GM19372 (cell line): ENCODE measurements around the gene MACO1.

Experiments
- ATAC-seq: cut with Tn5 transposase; IDR thresholded peaks from one replicate; pipeline ENCODE4 v1.9.1; 2021; ENCODE audit warnings: mild to moderate bottlenecking, low read depth, moderate library complexity; ENCODE audit not compliant: unreplicated experiment

Gene MACO1

GRCh38 chr1:25520446-25521061 lies 89.9 kb downstream of the MACO1 start:
- no peak for ATAC-seq

DNA sequence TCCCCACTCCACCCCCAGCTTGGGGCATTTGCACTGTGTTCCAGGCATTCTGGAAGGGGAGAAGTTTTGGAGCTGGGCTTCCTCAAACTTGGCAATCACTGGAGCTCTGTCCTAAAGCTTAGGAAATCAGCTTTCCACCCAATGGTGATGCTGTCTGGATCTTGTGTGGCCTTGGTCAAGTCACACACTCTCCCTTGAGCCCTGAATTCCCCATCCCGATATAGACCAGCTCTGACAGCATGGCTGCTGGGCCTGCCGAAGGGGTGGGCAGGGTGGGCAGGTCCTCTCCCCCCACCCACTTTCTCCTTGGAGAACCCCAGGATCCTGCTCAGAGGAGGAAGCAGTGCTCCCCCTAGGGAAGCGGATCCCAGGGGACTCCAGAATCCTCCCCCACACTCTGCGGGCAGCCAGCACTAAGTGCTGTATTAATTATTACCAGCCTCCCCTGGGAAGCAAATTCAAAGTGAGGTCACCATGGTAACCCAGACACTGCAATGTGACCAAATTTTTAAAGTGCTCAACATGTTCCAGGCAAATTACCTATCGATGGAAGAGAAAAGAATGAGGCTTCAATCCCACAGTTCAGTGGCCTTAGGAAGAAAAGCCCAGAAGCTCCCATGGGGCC lies 91.4 kb downstream of the MACO1 start:
- ATAC-seq: no peak

GRCh38 chr1:25523542-25523941 lies 92.8 kb downstream of the MACO1 start:
- no peak for ATAC-seq

DNA sequence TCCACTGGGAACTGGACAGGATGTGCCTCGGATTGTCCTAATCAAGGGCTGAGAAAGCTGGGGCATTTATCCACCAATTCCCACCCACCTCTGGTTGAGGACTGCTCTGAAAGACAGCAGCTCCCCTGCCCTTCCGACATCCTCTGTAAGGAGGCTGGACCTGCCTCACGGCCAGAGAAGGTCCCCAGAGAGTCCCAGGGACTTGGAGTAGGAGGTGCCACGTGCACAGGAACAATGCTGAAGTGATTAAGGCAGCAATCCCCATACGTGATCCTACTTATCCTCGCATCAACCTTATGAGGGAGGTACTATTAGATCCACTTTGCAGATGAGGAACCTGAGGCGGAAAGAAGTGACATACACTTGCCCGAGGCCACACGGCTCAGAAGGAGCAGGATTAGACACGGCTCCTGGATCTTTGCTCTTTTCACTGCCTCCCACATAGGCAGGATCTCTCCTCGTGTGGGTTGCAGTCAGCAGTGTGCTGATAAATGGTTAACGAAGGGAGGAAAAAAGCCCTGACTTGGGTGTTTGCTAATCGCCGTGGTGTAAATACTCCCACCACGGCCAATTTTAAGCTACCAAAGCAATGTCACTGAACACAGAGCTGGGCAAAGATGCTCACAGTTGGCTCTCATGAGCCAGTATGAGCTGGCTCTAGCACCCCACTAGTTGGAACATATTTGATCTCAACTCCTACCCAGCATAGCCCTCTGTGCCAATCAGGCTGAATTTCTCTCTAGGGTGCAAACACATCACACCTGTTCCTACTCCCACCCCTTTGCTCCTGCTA lies 94.1 kb downstream of the MACO1 start:
- ATAC-seq: no peak

DNA sequence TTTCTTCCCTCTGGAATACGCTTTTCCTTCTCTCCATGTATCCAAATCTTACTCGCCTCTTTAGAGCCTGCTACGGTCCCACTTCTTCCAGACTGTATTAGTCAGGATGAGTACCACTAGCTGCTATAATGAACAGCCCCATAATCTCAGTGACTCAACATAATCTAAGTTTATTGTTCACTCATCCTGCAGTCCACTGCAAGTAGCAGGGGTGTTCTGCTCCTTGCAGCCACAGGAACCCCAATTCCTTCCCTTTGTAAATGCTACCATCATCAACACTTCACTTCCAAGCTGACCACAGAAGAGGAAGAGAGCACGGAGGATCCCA lies 94.6 kb downstream of the MACO1 start:
- no peak for ATAC-seq

- ATAC-seq: no peak
Observed at GRCh38 chr1:25526753-25527152, 96.1 kb downstream of the MACO1 start.

GRCh38 chr1:25527226-25527846 lies 96.6 kb downstream of the MACO1 start:
- ATAC-seq: no peak

DNA sequence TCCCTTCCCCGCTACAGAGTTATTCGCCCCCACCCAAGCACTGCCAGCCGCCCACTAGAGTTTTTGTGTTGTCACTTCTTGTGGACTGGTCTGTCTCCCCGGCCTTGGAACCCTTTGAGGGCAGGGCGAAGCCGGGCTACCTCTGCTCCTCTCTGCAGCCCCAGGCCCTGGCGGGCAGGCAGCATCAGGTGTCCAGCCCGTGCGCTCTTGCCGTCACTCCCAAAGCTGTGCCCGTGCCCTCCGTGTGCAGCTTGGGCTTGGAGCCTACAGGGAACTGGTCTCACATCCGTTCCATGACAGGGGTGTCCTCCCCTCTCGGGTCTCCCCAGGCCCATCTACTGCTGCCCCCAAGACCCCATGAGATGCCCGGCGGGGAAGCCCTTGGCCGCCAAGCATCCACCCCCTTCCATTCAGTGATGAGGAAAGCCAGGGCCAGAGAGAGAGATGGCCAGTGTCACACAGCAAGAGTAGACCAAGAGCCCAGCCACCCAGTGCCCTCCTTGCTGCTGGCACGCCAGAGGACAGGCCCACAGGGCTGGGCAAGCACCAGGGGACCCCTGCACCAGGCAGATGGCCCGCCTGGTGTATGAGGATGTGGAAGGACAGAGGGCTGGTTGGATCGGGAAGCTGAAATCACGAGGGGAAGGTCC lies 97.4 kb downstream of the MACO1 start:
- ATAC-seq: no peak

DNA sequence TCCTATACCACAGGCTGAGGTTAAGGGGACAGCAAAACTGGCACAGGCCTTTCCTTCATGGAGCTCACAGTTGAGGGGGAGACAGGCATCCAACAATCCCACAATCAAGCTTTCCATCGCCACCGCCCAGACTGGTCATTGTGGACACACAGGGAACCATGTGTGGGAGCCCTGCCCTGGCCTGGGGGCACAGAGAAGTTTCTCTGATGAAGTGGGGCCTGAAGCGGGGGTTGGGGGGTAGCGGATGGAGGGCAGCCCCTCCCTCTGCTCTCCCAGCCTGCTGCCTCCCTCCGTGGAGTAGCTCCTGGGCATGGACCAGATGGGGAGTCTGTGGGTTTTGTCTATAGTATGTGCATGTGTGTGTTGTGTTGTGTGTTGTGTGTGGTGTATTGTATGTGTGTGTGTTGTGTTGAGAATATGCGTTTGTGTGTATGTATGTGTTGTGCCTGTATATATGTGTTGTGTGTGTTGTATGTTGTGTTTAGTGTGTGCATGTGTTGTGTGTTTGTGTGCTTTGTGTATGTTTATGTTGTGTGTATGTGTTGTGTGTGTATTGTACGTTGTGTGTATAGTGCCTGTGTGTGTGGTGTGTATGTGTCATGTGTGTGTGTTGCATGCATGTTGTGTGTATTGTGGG lies 98.3 kb downstream of the MACO1 start:
- ATAC-seq: no peak

DNA sequence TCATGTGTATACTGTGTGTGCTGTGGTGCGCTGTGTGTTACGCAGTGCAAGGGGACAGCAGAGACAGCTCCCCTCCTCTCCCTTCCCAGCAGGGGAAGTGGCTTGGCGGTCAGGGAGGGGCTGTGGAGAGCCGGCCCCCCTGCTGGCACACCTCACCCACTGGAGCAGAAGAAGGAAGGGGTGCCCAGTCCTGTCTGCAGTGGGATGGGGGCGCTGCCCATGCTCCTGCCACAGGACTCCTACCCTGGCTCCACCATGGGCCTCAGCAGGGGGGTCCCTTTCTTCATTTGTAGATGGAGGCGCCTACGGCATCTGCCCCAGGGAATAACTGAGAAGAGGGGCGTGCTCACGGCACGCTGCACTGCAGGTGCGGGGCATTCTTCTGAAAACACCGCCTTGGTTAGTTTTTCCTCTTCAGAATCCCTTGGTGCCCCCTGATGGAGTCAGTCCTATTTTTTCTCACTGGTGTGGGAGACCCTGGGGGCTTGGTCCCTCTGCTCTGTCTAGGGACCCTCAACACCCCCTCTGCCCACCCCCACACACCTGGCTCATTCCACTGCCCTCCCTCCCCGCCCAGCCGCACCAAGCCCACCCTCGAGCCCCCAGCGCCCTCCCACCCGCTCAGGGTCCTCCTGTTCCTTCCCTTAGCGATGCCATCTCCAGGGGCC lies 99.0 kb downstream of the MACO1 start:
- ATAC-seq: no peak

DNA sequence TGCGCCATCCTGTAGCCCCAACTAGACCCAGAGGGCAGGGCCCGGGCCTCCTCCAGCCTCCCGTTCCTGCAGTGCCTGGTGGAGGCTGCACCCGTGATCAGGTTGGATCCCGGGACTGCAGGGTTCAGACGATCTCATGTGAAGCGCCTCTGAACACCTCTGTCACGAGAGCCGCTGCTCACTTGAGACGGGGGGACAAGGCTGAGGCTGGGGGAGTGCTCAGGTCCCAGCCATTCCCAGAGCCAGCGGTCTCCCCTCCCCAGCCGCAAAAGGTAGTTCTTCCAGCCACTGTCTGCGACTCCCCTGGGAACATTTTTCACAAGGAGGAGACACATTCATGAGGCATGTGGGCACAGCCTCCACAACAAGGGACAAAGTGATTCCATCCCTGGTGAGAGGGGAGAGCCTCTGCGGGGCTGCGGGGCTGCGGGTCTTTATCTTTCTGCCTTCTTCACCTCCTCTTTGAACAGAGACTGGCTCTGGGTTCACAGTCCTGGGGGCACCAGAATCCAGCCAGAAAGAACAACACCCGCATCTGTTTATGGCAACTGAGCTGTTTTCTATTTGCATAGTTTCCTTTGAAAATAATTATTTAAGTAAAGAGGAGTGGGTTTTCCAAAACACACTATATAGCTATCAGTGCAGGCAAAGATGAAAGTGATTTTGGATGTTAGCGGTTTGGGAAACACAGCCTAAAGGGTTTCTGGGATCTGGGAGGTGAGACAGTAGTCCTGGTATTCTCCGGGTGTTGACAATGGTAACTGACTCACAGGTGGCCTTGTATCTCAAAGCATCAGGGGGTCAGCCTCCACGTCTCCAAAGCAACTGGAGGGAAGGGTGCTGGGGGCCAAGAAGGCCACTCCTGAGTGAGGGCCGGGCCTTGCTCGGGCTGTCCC lies 99.7 kb downstream of the MACO1 start:
- no peak for ATAC-seq

GRCh38 chr1:25531082-25531461 lies 100.4 kb downstream of the MACO1 start:
- ATAC-seq: no peak

GRCh38 chr1:25532970-25533369 lies 102.3 kb downstream of the MACO1 start:
- no peak for ATAC-seq

- ATAC-seq: no peak
Observed at GRCh38 chr1:25533775-25534409, 103.2 kb downstream of the MACO1 start.

- no peak for ATAC-seq
Observed at GRCh38 chr1:25534410-25534788, 103.7 kb downstream of the MACO1 start.

GRCh38 chr1:25536124-25536523 lies 105.4 kb downstream of the MACO1 start:
- ATAC-seq: no peak

DNA sequence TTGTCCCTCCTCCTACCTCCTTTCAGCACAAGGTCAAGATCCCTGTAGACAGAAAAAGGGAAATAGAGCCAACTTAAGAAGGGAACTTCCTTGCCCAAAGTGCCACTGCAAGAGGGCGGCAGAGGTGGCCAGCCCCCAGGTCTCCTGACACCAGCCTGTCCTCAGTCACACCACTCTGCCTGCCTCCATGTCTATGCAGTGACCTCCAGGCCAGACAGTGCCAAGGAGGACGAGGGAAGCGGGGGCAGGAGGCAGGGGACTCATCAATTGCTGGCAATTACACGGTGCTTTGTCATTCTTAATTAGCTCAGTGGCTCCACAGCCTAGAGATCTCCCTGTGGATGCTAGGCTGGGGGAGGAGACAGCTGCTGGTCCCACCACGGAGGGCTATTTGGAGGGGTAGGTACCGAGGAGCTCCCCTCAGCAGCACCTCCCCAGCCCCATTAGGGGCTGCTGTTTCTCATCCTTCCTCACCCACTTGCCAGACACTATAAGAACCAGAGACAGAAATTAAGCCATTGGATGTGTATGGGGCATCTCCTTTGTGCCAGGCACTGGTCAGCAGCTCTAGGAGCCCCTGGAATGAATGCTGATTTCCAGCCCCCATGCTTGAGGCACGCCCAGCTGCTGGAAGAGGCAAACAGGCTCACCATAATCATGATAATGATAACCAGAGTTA lies 106.6 kb downstream of the MACO1 start:
- no peak for ATAC-seq

- ATAC-seq: no peak
Observed at GRCh38 chr1:25538191-25538767, 107.6 kb downstream of the MACO1 start.
